Endothelial cell of coronary artery (primary cell): ENCODE data around the gene BRAF. TPM values are rescaled to one million over a fixed set of nuclear protein-coding genes. Genes with fewer than 3 reads are reported as not detected.

Source experiments
- total RNA-seq: library from RNA; depleted of rRNA; stranded (reverse); fragments of >200 nt; gene quantifications from 2 replicates; pipeline ENCODE4 v1.2.3, GENCODE V29; 2014

BRAF gene
- 13.9 and 20.4 TPM in 2 replicates for total RNA-seq

DNA sequence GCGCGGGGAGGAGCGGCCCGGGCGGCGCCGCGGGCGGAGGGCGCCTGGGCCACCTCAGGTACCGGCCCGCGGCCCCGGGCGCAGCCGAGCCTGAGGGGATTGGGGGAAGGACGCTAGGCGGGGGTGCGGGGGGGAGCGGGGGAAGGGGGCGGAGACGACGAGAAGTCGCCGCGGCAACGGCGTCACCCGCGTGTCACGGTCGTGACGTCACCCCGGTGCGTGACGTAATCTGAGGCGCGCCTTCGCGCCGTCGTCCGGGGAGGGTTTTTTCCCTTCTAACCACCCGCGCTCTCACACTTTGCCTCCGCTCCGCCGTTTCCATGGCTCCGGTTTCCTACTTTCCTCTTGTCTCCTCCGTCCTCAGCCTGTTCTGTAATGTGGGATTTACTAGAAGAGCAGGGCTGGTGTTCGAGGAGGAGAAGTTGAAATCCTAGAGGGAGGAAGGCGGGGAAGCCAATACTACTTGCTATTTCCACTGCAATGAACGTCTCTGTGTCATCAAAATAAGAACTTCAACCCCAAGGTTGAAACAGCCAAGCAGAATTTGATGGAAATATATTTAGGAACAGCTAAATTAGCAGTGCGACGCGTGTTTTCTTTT is at the start of gene BRAF:
Gene BRAF, minus strand, starts transcription at position 109 of the 601 bp plus-strand sequence. CDS start 226 bp downstream, outside the sequence.

DNA sequence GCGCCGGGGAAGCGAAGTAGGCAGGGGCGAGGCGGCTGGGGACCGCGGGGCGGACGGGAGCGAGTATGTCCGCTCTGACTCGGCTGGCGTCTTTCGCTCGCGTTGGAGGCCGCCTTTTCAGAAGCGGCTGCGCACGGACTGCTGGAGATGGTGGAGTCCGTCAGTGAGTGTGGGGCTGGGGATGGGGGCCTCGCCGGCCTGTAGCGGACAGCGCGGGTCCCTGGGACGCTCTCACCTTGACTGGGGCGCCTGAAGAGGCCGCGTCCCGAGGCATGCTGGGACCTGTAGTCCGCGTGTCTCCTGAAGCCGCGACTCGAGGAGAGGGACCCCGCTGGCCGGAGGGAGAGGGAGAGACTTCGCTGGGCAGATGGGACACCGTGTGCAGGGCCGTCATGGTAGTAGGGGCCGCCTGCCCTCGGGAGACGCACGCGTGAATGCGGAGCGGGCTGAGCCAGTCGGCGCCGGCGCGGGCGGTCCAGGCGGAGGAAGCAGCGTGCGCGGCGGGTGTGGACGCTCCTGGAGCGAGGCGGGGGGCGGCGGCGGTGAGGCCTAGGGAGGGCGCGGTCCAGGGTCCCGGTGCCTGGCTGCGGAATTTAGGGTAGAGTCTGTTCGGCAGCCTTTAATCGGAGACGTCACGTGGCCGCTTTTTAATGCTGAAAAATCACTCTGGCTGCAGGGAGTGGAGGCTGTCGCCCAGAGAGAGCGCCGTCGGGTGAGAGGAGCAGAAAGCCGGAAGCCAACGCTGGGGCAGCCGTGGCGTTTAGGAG is 227.9 kb downstream of the BRAF start, which contains the start of gene NDUFB2:
Gene NDUFB2, plus strand, starts transcription at position 29 of the 767 bp plus-strand sequence. Its CDS starts 37 bp downstream, at position 66.

GRCh38 chr7:140672382-140673062 is 252.2 kb downstream of the BRAF start, which contains the start of gene ADCK2:
TSS of gene ADCK2 (plus strand) at chr7:140672945. CDS start at chr7:140673331, 386 bp downstream.

Other genes with a start within 250 kb of the BRAF start
- 127 and 163 TPM in 2 replicates for gene NDUFB2, start 228.2 kb downstream of the BRAF start, total RNA-seq
- 29.2 and 31.8 TPM in 2 replicates for gene MRPS33, start 90.0 kb upstream of the BRAF start, total RNA-seq
- 0.75 TPM in 1 of 2 replicates, not detected in the other for gene TMEM178B, start 149.1 kb upstream of the BRAF start, total RNA-seq